ENCODE data around the gene HNF1A.
A peak's percentile ranks its signal among the peaks of the same experiment; 100 is the strongest.

Gene HNF1A

GRCh38 chr12:121005346-121005815, 27.0 kb downstream of the HNF1A start:
- TF ChIP-seq CTCF (conservative IDR thresholded peaks at IDR 0.05), result peak; percentile 71
- H3K27ac ChIP-seq, result no peak overlapping the region

- H3K27ac ChIP-seq, result no peak overlapping the region
- TF ChIP-seq CTCF (conservative IDR thresholded peaks at IDR 0.05), result no peak
These were observed 30.2 kb downstream of the HNF1A start for GRCh38 chr12:121008347-121009098.

GRCh38 chr12:121009741-121010140, 31.4 kb downstream of the HNF1A start:
- no peak overlapping the region for H3K27ac ChIP-seq
- peak; percentile 88 for TF ChIP-seq CTCF (conservative IDR thresholded peaks at IDR 0.05)

- no peak overlapping the region for H3K27ac ChIP-seq
- TF ChIP-seq CTCF (conservative IDR thresholded peaks at IDR 0.05), result no peak
These were observed 32.5 kb downstream of the HNF1A start for GRCh38 chr12:121010860-121011259.

- TF ChIP-seq CTCF (conservative IDR thresholded peaks at IDR 0.05), result no peak
- no peak overlapping the region for H3K27ac ChIP-seq
These were observed 33.5 kb downstream of the HNF1A start for GRCh38 chr12:121011820-121012219.

GRCh38 chr12:121013715-121014114, 35.4 kb downstream of the HNF1A start:
- H3K27ac ChIP-seq, result no peak overlapping the region

More at GRCh38 chr12:121013715-121014114, 35.4 kb downstream of the HNF1A start:
- TF ChIP-seq CTCF (conservative IDR thresholded peaks at IDR 0.05), result no peak

All from VCaP (cell line).